IMR-90 (cell line): ENCODE data around the gene TRIM24. TPM values are rescaled to one million over a fixed set of nuclear protein-coding genes. Genes with fewer than 3 reads are reported as not detected.

Experiments
- ATAC-seq: fragments of 200-7000 bp; cut with Tn5 transposase; 2 replicates; pipeline ENCODE4 v1.9.1; 2020; ENCODE audit warnings: low read depth, mild to moderate bottlenecking, moderate library complexity
- BruUV-seq: library from RNA; stranded (reverse); fragments of 400-500 nt; replicated peaks from 2 replicates; lab custom pipeline; 2021; lab: Mats Ljungman, UMichigan
- CTCF ChIA-PET: fragments of 300-600 bp; formaldehyde crosslinking; extraction: SDS; loops from one replicate; lab custom pipeline; 2021; ENCODE audit warnings: antibody characterized with exemption; lab: Yijun Ruan, JAX
- POLR2A ChIA-PET: fragments of 300-600 bp; sonication (Branson Sonifier 250); formaldehyde crosslinking; loops from one replicate; lab custom pipeline; 2022; ENCODE audit warnings: antibody characterized with exemption; ENCODE audit not compliant: unreplicated experiment; lab: Charles Lee
- DNase-seq: peaks from one replicate; pipeline ENCODE4 v3.0.0; 2013
- H2AFZ ChIP-seq: replicated peaks from 2 replicates; pipeline ENCODE3; 2013; ENCODE audit warnings: low read length, mild to moderate bottlenecking; ENCODE audit not compliant: poor library complexity
- H2AK5ac ChIP-seq: 2 replicates; pipeline ENCODE4 v1.6.1; 2013; ENCODE audit warnings: low read depth, low read length, inconsistent platforms
- H2AK9ac ChIP-seq: replicated peaks from 2 replicates; pipeline ENCODE3; 2013; ENCODE audit warnings: mild to moderate bottlenecking, low read depth, low read length, moderate library complexity; ENCODE audit not compliant: poor library complexity
- H2BK120ac ChIP-seq: 2 replicates; pipeline ENCODE4 v1.6.1; 2013; ENCODE audit warnings: low read depth, low read length, inconsistent platforms
- H2BK15ac ChIP-seq: 3 replicates; pipeline ENCODE4 v1.6.1; 2013; ENCODE audit warnings: low read depth, low read length, inconsistent platforms
- H2BK20ac ChIP-seq: 2 replicates; pipeline ENCODE4 v1.6.1; 2013; ENCODE audit warnings: low read depth, mild to moderate bottlenecking, inconsistent platforms, low read length, moderate library complexity
- H2BK5ac ChIP-seq: 2 replicates; pipeline ENCODE4 v1.6.1; 2013; ENCODE audit warnings: mild to moderate bottlenecking, low read depth, low read length, inconsistent platforms; ENCODE audit not compliant: poor library complexity, severe bottlenecking
- H3K14ac ChIP-seq: replicated peaks from 2 replicates; pipeline ENCODE4 v1.6.1; 2013; ENCODE audit warnings: low read depth, low read length, inconsistent platforms
- H3K18ac ChIP-seq: 2 replicates; pipeline ENCODE4 v1.6.1; 2013; ENCODE audit warnings: low read depth, low read length, control low read depth
- H3K23ac ChIP-seq: 2 replicates; pipeline ENCODE4 v1.6.1; 2013; ENCODE audit warnings: low read depth, low read length, inconsistent platforms
- H3K27ac ChIP-seq: 2 replicates; pipeline ENCODE4 v1.5.1; 2013; ENCODE audit warnings: mild to moderate bottlenecking, control low read depth, low read length; ENCODE audit not compliant: insufficient read depth
- H3K27me3 ChIP-seq: 2 replicates; pipeline ENCODE4 v1.6.1; 2013; ENCODE audit warnings: low read length; ENCODE audit not compliant: control insufficient read depth, insufficient read depth
- H3K36me3 ChIP-seq: 2 replicates; pipeline ENCODE4 v1.6.1; 2013; ENCODE audit warnings: low read length, mixed read lengths; ENCODE audit not compliant: control insufficient read depth, insufficient read depth
- H3K4ac ChIP-seq: 2 replicates; pipeline ENCODE4 v1.6.1; 2013; ENCODE audit warnings: low read depth, low read length, inconsistent platforms
- H3K4me1 ChIP-seq: 2 replicates; pipeline ENCODE4 v1.6.1; 2013; ENCODE audit warnings: low read length, mixed read lengths; ENCODE audit not compliant: control insufficient read depth, insufficient read depth
- H3K4me2 ChIP-seq: 2 replicates; pipeline ENCODE4 v1.6.1; 2013; ENCODE audit warnings: low read depth, mild to moderate bottlenecking, control low read depth, low read length, moderate library complexity
- H3K4me3 ChIP-seq: 2 replicates; pipeline ENCODE4 v1.5.1; 2013; ENCODE audit warnings: low read depth, mild to moderate bottlenecking, control low read depth, low read length, moderate library complexity; ENCODE audit not compliant: insufficient read depth
- H3K56ac ChIP-seq: 2 replicates; pipeline ENCODE4 v1.6.1; 2013; ENCODE audit warnings: low read length, inconsistent platforms; ENCODE audit not compliant: insufficient read depth; ENCODE audit errors: extremely low read depth
- H3K79me1 ChIP-seq, 2 experiments: 2 replicates each; pipeline ENCODE4 v1.6.1; 2013; ENCODE audit warnings: low read length in 2 of 2, inconsistent platforms in 1 of 2, low read depth in 1 of 2
- H3K9ac ChIP-seq: 2 replicates; pipeline ENCODE4 v1.6.1; 2013; ENCODE audit warnings: low read depth, low read length, control low read depth
- H3K9me1 ChIP-seq: 2 replicates; pipeline ENCODE4 v1.6.1; 2013; ENCODE audit warnings: low read length, inconsistent platforms; ENCODE audit not compliant: insufficient read depth
- H3K9me3 ChIP-seq: 2 replicates; pipeline ENCODE4 v1.6.1; 2013; ENCODE audit warnings: low read length; ENCODE audit not compliant: control insufficient read depth, insufficient read depth
- H4K20me1 ChIP-seq: 2 replicates; pipeline ENCODE4 v1.6.1; 2013; ENCODE audit warnings: low read length, inconsistent platforms; ENCODE audit not compliant: insufficient read depth
- H4K5ac ChIP-seq: 2 replicates; pipeline ENCODE4 v1.6.1; 2013; ENCODE audit warnings: mild to moderate bottlenecking, low read depth, low read length, control low read depth
- H4K8ac ChIP-seq, 2 experiments: 2 replicates each; pipeline ENCODE4 v1.6.1; 2013; ENCODE audit warnings: low read depth in 2 of 2, low read length in 2 of 2, control low read depth in 1 of 2, inconsistent platforms in 1 of 2
- H4K91ac ChIP-seq: 2 replicates; pipeline ENCODE4 v1.6.1; 2013; ENCODE audit warnings: low read depth, low read length, inconsistent platforms; ENCODE audit not compliant: insufficient read depth
- BHLHE40 ChIP-seq: fragments of 150-350 bp; IDR thresholded peaks from 2 replicates; pipeline ENCODE4 v1.6.1; 2016; ENCODE audit warnings: mild to moderate bottlenecking, low read depth, low read length
- CEBPB ChIP-seq: IDR thresholded peaks from 2 replicates; pipeline ENCODE4 v1.6.1; 2012; ENCODE audit warnings: low read depth, low read length, improper control_type of control experiment
- CHD1 ChIP-seq: IDR thresholded peaks from 2 replicates; pipeline ENCODE4 v1.6.1; 2012; ENCODE audit warnings: low read depth, low read length, improper control_type of control experiment
- CTCF ChIP-seq: conservative IDR thresholded peaks from 2 replicates; pipeline ENCODE4 v1.5.1; 2012; ENCODE audit warnings: mild to moderate bottlenecking, low read depth, low read length, improper control_type of control experiment
- ELK1 ChIP-seq: fragments of 150-350 bp; IDR thresholded peaks from 2 replicates; pipeline ENCODE4 v1.6.1; 2016; ENCODE audit warnings: low read depth, mild to moderate bottlenecking, low read length, moderate library complexity, borderline replicate concordance
- FOS ChIP-seq: fragments of 150-350 bp; IDR thresholded peaks from 2 replicates; pipeline ENCODE4 v1.6.1; 2016; ENCODE audit warnings: low read depth, low read length
- MAFK ChIP-seq: IDR thresholded peaks from 2 replicates; pipeline ENCODE4 v1.6.1; 2012; ENCODE audit warnings: low read depth, low read length, improper control_type of control experiment
- MAZ ChIP-seq: IDR thresholded peaks from 2 replicates; pipeline ENCODE4 v1.6.1; 2012; ENCODE audit warnings: low read depth, mild to moderate bottlenecking, low read length, improper control_type of control experiment, moderate library complexity, borderline replicate concordance
- MXI1 ChIP-seq: IDR thresholded peaks from 2 replicates; pipeline ENCODE4 v1.6.1; 2012; ENCODE audit warnings: low read depth, mild to moderate bottlenecking, low read length, moderate library complexity, borderline replicate concordance
- NFE2L2 ChIP-seq: fragments of 150-350 bp; IDR thresholded peaks from 2 replicates; pipeline ENCODE4 v1.6.1; 2016; ENCODE audit warnings: low read depth, mild to moderate bottlenecking, low read length
- POLR2A ChIP-seq: IDR thresholded peaks from 2 replicates; pipeline ENCODE4 v1.6.1; 2012; ENCODE audit warnings: mild to moderate bottlenecking, low read depth, low read length
- RAD21 ChIP-seq: IDR thresholded peaks from 2 replicates; pipeline ENCODE4 v1.6.1; 2012; ENCODE audit warnings: low read length, improper control_type of control experiment
- RCOR1 ChIP-seq: IDR thresholded peaks from 2 replicates; pipeline ENCODE4 v1.6.1; 2012; ENCODE audit warnings: mild to moderate bottlenecking, low read length, improper control_type of control experiment; ENCODE audit not compliant: insufficient replicate concordance
- RFX5 ChIP-seq: IDR thresholded peaks from 2 replicates; pipeline ENCODE4 v1.8.0; 2012; ENCODE audit warnings: low read depth, mild to moderate bottlenecking, low read length, moderate library complexity
- SMC3 ChIP-seq: fragments of 150-350 bp; IDR thresholded peaks from 2 replicates; pipeline ENCODE4 v1.6.1; 2016; ENCODE audit warnings: low read depth, mild to moderate bottlenecking, antibody characterized with exemption, low read length, moderate library complexity
- USF2 ChIP-seq: fragments of 150-350 bp; IDR thresholded peaks from 2 replicates; pipeline ENCODE4 v1.6.1; 2017; ENCODE audit warnings: mild to moderate bottlenecking, antibody characterized with exemption, low read length, low read depth
- WGBS, 2 experiments: methylation state at CpG; one replicate each; pipeline versions ENCODE4 v1.1.5 to v1.1.7; 2013; ENCODE audit warnings: missing lambda C conversion rate in 2 of 2; ENCODE audit not compliant: insufficient read length in 1 of 2; ENCODE audit errors: extremely low coverage in 2 of 2; 5-methylcytosine and 5-hydroxymethylcytosine counted together
- dilution Hi-C: fragments of 300-500 bp; cut with HindIII; formaldehyde crosslinking; loops from one replicate; pipeline ENCODE4 v1.14.3; 2018; ENCODE audit warnings: low sequenced_read_pairs; ENCODE audit not compliant: unreplicated experiment
- in situ Hi-C: fragments of 300-500 bp; cut with MboI; formaldehyde crosslinking; loops from 3 replicates; pipeline ENCODE4 v1.14.3; 2019; ENCODE audit warnings: low sequenced_read_pairs, inconsistent platforms, mixed read lengths
- intact Hi-C: fragments of 100-400 bp; cut with micrococcal nuclease; formaldehyde crosslinking; loops from 2 replicates; pipeline ENCODE4 v1.10.0; 2022
- polyA plus RNA-seq, 3 experiments: library from polyadenylated mRNA; depleted of rRNA; stranded (reverse); fragments of >200 nt; gene quantifications; 2 replicates each; pipeline ENCODE4 v1.2.3, GENCODE V29; 2012; ENCODE audit warnings: low replicate concordance in 1 of 3
- total RNA-seq: library from RNA; depleted of rRNA; stranded (reverse); fragments of >200 nt; gene quantifications from 2 replicates; pipeline ENCODE4 v1.2.3, GENCODE V29; 2012

The TRIM24 gene
- total and polyA plus RNA-seq, 2 of the 4 experiments (the other 2 are of a cell fraction): 4.1 to 5.7 TPM

GRCh38 chr7:138506764-138507163 lies 46.7 kb downstream of the TRIM24 start:
- BruUV-seq: no TSS peak
- Histone ChIP-seq H3K9ac (no peak overlapping the region), H2BK20ac (no peak overlapping the region), H2BK120ac (no peak overlapping the region), H3K79me1 (peaks cover 8 to 16% of the 10 kb centered on the region in 2 experiments; a peak in 3 of 4 replicates), H3K27ac (no peak overlapping the region), H3K4me2 (no peak overlapping the region), H3K9me3 (no peaks in the 10 kb centered on the region), H3K18ac (no peak overlapping the region), H4K8ac (no peak overlapping the region), H2AK9ac (no peak overlapping the region), H2BK15ac (no peak overlapping the region), H2BK5ac (no peak overlapping the region), H3K23ac (no peak overlapping the region), H4K5ac (no peak overlapping the region), H3K4ac (no peak overlapping the region), H2AFZ (no peak overlapping the region), H2AK5ac (no peak overlapping the region), H3K56ac (no peak overlapping the region), H4K20me1 (no peaks in the 10 kb centered on the region; the same call in 1 of the 2 replicates), H3K27me3 (no peaks in the 10 kb centered on the region), H3K4me3 (no peak overlapping the region), H3K4me1 (no peaks in the 10 kb centered on the region), H3K36me3 (peaks cover 2% of the 10 kb centered on the region; the same call in 1 of the 2 replicates), H4K91ac (no peak overlapping the region), H3K9me1 (no peaks in the 10 kb centered on the region; the same call in 1 of the 2 replicates), H3K14ac (no peak overlapping the region)
- intact Hi-C loops (no loop called here), dilution Hi-C loops (no loop called here), in situ Hi-C loops (no loop called here)
- POLR2A ChIA-PET: interaction anchor here (0.6 kb wide), 1 partner anchor 44 kb away, joined by 3 read pairs; no protein-coding TSS in a partner anchor
- WGBS, 2 experiments: 0% methylated on average over 1 of the region's 1 CpG; no CpG with 5 or more reads in 1 of the 2 experiments
- ATAC-seq (no peak), DNase-seq (no peak)
- CTCF ChIA-PET: no interaction called here
- TF ChIP-seq RFX5 (no peak), MAFK (no peak), RCOR1 (no peak), NFE2L2 (no peak), MAZ (no peak), SMC3 (no peak), USF2 (no peak), RAD21 (no peak), CEBPB (no peak), CHD1 (no peak), ELK1 (no peak), CTCF (no peak), FOS (no peak), POLR2A (no peak), BHLHE40 (no peak), MXI1 (no peak)
